Activated T-cell treated with anti-CD3 and anti-CD28 coated beads, Interleukin-2, amount 50 U/mL, for 24 hours (primary cell): ENCODE data around the gene PGP.

Experiments
- DNase-seq: peaks from one replicate; pipeline ENCODE4 v3.0.0-alpha.2; 2020
- H3K27ac Mint-ChIP-seq: 2 replicates; pipeline ENCODE4 v1.8.0; 2020; ENCODE audit warnings: mild to moderate bottlenecking, mixed read lengths
- H3K27me3 Mint-ChIP-seq: 2 replicates; pipeline ENCODE4 v1.8.0; 2020; ENCODE audit warnings: mixed read lengths
- H3K36me3 Mint-ChIP-seq: 2 replicates; pipeline ENCODE4 v1.8.0; 2020; ENCODE audit warnings: low read depth, mixed read lengths
- H3K4me1 Mint-ChIP-seq: 2 replicates; pipeline ENCODE4 v1.8.0; 2020; ENCODE audit warnings: low read depth, mixed read lengths
- H3K4me3 Mint-ChIP-seq: 2 replicates; pipeline ENCODE4 v1.8.0; 2020; ENCODE audit warnings: mild to moderate bottlenecking, moderate library complexity, mixed read lengths
- H3K9me3 Mint-ChIP-seq: 2 replicates; pipeline ENCODE4 v1.8.0; 2020; ENCODE audit warnings: mixed read lengths

Gene PGP

DNA sequence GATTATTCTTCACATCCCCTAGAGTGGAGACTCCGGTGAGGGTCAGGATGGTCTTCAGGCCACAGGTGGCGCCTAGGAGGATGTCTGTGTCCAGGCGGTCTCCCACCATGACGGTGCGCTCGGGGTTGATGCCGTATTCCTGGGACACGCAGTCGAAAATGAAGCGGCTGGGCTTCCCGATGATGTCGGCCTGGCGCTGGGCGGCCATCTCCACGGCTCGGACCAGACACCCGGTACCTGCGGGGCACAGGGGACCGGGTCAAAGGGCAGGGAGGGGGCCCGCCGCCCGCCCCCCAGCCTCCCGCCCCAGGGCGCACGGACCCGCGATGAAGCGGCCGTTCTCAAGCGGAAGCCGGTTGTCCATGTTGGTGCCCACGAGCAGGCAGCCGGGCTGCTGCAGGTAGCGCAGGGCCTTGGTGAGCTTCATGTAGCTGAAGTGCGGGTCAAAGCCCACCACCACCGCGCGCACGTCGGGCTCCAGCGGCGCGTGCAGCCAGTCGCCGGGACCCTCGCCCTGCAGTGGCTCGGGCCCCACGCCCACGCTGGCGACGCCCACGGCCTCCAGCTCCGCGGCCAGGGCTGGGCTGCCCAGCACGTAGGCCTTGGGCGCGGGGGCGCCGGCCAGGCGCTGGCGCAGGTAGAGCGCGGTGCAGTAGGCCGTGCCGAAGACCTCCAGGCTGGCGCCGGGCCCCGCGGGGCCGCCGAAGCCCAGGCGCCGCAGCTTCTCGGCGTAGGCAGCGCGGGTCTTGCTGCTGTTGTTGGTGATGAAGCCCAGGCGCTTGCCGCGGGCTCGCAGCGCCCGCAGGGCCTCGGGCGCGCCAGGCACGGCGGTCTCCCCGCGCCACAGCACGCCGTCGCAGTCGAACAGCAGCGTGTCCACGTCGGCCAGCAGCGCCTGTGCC, 572 bp downstream of the PGP start:
- no peaks in the 10 kb centered on the region for H3K27me3 Mint-ChIP-seq
- peak overlapping the region; percentile 88 for H3K4me3 Mint-ChIP-seq
- H3K36me3 Mint-ChIP-seq: peaks cover 42% of the 10 kb centered on the region
- H3K4me1 Mint-ChIP-seq: peaks cover 26% of the 10 kb centered on the region
- DNase-seq: no peak
- H3K27ac Mint-ChIP-seq: peak overlapping the region; percentile 72
- H3K9me3 Mint-ChIP-seq: no peaks in the 10 kb centered on the region

DNA sequence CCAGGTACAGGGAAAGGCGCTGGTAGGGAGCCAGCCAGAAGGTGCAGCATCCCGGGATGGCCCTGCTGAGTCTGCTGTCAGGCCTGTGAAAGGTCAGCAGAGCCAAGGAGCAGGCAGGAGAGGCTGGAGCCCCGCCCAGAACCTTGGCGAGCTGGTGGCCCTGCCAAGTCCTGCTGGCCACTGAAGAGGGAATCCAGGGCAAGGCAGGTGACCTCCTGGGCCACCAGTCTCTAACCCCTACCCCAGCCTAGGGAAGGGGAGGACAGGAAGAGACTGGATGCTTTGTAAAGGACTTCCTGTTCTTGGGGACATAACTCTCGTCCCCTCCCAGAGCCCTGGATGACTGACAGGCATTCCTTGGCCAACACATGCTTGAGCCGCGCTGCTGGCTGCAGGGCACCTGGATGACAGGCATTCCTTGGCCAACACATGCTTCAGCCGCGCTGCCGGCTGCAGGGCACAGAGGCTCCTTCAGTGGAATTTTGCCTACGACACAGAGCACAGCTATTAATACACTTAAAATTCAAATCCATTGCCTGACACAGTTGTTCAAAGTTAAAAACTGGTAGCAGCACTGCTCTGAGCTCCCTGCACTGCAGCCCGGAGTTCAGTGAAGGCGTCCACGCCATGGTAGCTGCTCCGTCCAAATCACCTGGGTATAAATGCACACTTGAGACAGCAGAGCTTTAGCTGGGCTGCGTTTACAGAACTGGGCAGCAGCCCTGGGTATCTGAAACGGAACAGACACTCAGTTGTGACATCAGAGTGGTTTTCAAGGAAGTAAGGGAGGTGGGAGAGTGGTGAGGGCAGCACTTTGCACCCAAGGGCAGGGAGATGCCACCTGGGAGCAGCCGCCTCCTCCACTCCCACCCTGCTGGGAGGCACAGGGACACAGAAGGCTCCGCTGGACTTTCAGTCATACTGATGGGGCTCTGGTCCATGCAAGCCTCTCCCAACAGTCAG, 2.0 kb downstream of the PGP start:
- H3K4me1 Mint-ChIP-seq: peaks cover 28% of the 10 kb centered on the region
- H3K27ac Mint-ChIP-seq: peak overlapping the region; percentile 72
- no peak for DNase-seq
- no peaks in the 10 kb centered on the region for H3K27me3 Mint-ChIP-seq
- H3K9me3 Mint-ChIP-seq: no peaks in the 10 kb centered on the region
- H3K36me3 Mint-ChIP-seq: peaks cover 56% of the 10 kb centered on the region
- peak overlapping the region; percentile 88 for H3K4me3 Mint-ChIP-seq

DNA sequence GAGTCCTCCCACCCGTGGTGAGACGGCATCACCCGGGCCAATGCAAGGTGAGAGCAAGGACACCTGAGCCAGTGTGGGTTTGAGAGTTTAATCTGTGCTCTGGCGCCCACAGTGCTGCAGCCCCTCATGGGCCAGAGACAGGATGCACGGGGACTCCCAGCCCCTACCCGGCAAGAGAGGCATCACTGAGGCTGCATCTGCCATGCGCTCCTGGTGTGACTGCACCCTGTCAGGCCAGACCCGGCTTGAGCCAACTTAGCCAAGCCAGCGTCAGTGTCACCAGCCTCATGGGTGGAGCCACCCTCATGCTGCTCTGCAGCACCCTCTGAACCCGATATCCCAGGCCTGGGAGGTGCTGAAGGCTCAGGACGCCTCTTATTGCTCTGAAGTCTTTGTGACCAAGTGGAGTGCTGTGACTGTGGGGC, 2.7 kb downstream of the PGP start:
- no peaks in the 10 kb centered on the region for H3K9me3 Mint-ChIP-seq
- DNase-seq: no peak
- H3K4me1 Mint-ChIP-seq: peaks cover 34% of the 10 kb centered on the region
- peak overlapping the region; percentile 88 for H3K4me3 Mint-ChIP-seq
- H3K27me3 Mint-ChIP-seq: no peaks in the 10 kb centered on the region
- H3K27ac Mint-ChIP-seq: peak overlapping the region; percentile 47
- H3K36me3 Mint-ChIP-seq: peaks cover 63% of the 10 kb centered on the region

DNA sequence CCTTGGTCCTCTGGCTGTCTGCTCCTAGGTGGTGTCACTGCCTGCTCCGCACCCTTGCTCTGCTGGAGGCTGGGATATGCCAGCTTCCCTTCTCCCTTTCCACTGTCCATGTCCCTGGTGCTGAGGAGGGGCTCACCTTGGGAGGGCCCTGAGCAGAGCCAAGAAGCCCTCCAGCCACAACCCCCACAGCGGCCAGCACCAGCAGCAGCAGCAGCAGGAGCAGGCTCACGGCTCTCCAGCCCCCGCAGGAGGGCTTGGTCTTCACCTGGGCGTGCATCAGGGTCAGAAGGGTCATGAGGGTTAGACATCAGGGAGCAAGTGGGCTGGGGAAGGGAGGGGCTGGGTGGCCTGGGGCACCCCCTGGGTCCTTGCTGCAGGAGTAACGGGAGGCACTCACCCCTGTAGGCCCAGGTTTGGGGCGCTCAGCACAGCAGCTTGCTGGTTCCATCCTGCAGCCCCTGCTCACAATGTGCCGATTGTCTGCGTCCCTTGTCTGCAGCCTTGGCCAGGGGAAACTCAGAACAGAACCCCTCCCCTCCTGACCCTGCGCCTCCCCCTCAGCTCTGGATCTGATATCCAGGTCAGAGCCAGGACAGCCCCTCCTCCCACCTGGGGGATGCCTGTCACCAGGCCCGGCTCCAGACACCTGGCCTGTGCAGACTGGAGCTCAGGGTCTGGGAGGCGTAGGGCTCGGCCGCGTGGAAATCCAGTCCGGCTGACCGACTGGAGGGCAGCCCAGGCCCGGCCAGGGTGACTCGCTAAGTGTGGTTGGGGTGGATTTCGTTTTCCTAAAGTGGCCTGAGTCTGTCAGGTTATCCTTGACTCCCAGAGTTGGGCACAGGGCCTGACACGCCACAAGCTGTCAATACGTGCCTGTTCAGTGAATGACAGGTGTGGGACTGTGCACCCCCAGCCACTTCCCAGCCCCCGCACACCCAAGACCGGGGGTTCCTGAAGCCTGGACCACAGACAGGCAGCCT, 4.0 kb downstream of the PGP start, which contains the start of gene BRICD5:
BRICD5 (minus strand) TSS at position 478 of the 980 bp plus-strand sequence; CDS start at position 448, 30 bp downstream.
- Mint-ChIP-seq H3K9me3 (no peaks in the 10 kb centered on the region), H3K27ac (peak within 1 kb of the TSS; percentile 47), H3K36me3 (peaks cover 73% of the 10 kb centered on the region), H3K4me3 (peak within 1 kb of the TSS; percentile 88), H3K27me3 (no peaks in the 10 kb centered on the region), H3K4me1 (peaks cover 39% of the 10 kb centered on the region)
- no peak for DNase-seq

DNA sequence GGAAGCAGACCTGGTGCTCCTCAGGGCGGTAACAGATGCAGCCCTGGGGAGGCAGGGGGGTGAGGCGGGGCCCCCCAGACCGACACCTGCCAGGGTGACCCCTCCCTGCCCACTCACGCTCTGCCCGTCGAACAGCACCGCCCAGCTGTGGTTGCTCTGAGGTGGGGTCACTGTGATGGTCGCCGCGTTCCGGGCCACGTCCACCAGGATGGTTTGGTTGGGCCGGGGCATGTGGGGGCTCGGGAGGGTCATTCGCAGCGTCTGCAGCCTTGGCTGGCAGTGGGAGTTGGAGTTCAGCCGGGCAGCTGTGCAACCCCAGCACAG, 4.7 kb downstream of the PGP start:
- peaks cover 70% of the 10 kb centered on the region for H3K36me3 Mint-ChIP-seq
- peaks cover 37% of the 10 kb centered on the region for H3K4me1 Mint-ChIP-seq
- H3K27ac Mint-ChIP-seq: no peak overlapping the region
- no peak overlapping the region for H3K4me3 Mint-ChIP-seq
- no peaks in the 10 kb centered on the region for H3K9me3 Mint-ChIP-seq
- DNase-seq: no peak
- no peaks in the 10 kb centered on the region for H3K27me3 Mint-ChIP-seq

DNA sequence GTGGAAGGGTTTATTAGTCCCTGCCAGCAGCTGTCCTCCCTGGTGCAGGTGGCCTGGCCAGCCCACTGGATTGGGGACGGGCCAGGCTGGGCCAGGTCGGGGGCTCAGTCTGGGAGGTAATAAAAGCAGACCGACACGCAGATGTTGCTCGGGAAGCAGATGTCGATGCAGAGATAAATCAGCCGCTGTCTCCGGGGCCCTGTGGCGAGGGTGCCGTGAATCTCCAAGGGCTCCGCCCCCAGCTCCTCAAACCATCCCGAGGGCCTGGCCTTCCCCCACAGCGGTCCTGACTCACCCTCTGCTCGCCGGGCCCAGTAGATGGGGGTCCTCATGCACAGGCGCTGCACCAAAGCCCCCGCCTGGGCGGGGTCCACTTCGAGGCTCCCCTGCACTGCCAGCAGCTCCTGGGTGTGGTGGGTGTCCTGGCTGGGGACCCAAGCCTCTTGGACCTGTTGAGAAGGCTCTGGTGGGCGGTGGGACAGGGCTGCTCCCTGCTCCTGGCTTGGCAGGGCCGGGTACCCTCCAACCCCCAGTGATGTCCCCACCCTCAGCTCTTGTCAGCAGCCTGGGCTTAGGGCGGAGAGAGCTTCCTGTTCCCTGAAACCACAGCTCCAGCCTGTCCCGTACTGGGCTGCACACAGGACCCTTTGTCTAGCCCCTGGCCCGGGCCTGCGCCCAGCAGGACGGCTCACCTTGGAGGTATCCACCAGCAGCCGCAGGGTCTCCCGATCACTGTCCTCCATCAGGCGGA, 5.2 kb downstream of the PGP start:
- Mint-ChIP-seq H3K4me1 (peaks cover 41% of the 10 kb centered on the region), H3K9me3 (no peaks in the 10 kb centered on the region), H3K27ac (no peak overlapping the region), H3K4me3 (no peak overlapping the region), H3K27me3 (no peaks in the 10 kb centered on the region), H3K36me3 (peaks cover 70% of the 10 kb centered on the region)
- DNase-seq: no peak

DNA sequence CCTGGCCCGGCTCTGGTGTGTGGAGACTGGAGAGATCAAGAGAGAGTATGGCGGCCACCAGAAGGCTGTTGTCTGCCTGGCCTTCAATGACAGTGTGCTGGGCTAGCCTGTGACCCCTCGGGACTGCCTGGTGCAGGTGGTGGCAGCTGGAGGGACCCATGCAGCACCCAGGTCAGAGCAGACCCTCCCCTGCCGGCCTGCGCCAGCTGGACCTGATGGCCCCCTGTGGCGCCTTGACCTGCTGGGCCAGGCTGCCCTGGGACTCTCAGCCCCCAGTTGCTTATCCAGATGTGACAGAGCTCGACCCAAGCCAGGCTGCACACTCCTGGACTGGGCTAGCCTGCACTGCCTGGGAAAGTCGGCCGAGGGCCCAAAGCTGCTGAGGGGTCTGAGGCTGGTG, 5.9 kb downstream of the PGP start:
- no peak overlapping the region for H3K27ac Mint-ChIP-seq
- H3K36me3 Mint-ChIP-seq: peaks cover 70% of the 10 kb centered on the region
- no peaks in the 10 kb centered on the region for H3K9me3 Mint-ChIP-seq
- H3K27me3 Mint-ChIP-seq: no peaks in the 10 kb centered on the region
- DNase-seq: no peak
- no peak overlapping the region for H3K4me3 Mint-ChIP-seq
- peaks cover 43% of the 10 kb centered on the region for H3K4me1 Mint-ChIP-seq

DNA sequence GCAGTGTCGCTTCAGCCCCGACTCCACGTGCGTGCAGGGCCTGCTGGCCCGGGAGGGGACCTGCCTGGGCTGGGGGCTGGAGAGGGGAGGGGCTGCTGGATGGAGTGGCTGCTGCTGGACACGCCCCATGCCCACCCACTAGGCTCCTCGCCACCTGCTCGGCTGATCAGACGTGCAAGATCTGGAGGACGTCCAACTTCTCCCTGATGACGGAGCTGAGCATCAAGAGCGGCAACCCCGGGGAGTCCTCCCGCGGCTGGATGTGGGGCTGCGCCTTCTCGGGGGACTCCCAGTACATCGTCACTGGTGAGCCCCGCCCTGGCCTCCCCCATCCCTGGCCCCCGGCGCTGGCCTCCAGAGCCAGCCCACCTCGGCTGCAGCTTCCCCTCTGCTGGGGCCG, 6.3 kb downstream of the PGP start:
- Mint-ChIP-seq H3K4me1 (peaks cover 42% of the 10 kb centered on the region), H3K9me3 (no peaks in the 10 kb centered on the region), H3K27ac (no peak overlapping the region), H3K4me3 (peak overlapping the region; percentile 91), H3K27me3 (no peaks in the 10 kb centered on the region), H3K36me3 (peaks cover 66% of the 10 kb centered on the region)
- no peak for DNase-seq

DNA sequence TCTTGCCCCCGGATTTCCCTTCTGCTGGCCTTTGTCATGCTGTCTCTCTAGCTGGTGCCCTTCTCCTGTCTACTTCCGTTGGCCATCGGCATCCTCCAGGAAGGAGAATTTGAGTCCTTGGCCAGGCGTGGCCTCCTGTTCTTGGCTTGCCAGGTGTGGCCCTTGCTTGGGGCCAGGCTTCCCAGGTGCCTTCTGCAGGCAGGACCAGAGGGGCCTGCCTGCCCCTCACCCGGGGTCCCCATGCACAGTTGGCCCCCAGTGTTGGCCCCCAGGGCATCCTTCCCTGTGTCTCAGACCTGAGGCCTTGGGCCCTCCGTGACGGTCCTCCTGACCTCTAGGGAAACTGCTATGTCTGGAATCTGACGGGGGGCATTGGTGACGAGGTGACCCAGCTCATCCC, 6.8 kb downstream of the PGP start:
- Mint-ChIP-seq H3K36me3 (peaks cover 61% of the 10 kb centered on the region), H3K27me3 (no peaks in the 10 kb centered on the region)

DNA sequence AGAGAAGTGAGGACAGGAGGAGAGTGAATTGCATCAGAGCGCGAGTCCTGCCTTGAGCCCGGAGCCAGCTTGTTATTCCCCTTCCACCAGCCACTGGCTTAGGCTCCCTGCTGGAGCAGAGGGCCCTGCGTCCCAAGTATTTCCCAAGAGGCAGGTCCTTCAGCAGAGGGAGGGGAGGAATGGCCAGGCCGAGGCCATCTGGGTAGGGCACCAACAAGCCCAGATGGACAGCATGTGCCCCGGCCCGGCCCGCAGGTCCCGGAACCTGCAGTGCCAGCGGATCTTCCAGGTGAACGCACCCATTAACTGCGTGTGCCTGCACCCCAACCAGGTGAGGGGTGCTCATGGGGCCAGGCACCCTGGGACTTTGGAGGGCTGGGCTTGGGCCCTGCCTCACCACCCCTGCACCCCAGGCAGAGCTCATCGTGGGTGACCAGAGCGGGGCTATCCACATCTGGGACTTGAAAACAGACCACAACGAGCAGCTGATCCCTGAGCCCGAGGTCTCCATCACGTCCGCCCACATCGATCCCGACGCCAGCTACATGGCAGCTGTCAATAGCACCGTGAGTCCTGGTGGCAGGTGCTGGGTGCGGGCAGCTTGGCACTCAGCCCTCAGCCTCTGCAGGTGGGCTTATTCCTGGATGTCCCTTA, 7.7 kb downstream of the PGP start:
- Mint-ChIP-seq H3K4me1 (peaks cover 30% of the 10 kb centered on the region), H3K36me3 (peaks cover 52% of the 10 kb centered on the region), H3K27me3 (no peaks in the 10 kb centered on the region), H3K9me3 (no peaks in the 10 kb centered on the region), H3K4me3 (peak overlapping the region; percentile 91), H3K27ac (peak overlapping the region; percentile 91)
- no peak for DNase-seq

More for the DNA sequence above, 6.8 kb downstream of the PGP start:
- peak overlapping the region; percentile 78 for H3K27ac Mint-ChIP-seq
- H3K9me3 Mint-ChIP-seq: no peaks in the 10 kb centered on the region
- H3K4me3 Mint-ChIP-seq: peak overlapping the region; percentile 91
- DNase-seq: no peak
- peaks cover 38% of the 10 kb centered on the region for H3K4me1 Mint-ChIP-seq

DNA sequence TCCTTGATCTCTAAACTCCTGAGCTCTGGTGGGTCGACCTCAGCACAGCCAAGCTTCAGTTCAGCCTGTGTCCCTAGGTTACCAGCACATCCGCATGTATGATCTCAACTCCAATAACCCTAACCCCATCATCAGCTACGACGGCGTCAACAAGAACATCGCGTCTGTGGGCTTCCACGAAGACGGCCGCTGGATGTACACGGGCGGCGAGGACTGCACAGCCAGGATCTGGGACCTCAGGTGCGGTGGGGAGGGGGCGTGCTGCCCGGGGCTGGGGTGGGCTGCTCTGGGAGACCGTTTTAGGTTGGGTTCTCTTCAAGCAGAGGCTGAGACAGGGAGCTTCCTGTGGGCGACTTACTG, 8.2 kb downstream of the PGP start:
- H3K9me3 Mint-ChIP-seq: no peaks in the 10 kb centered on the region
- peak overlapping the region; percentile 91 for H3K27ac Mint-ChIP-seq
- peak overlapping the region; percentile 91 for H3K4me3 Mint-ChIP-seq
- peaks cover 27% of the 10 kb centered on the region for H3K4me1 Mint-ChIP-seq
- peaks cover 47% of the 10 kb centered on the region for H3K36me3 Mint-ChIP-seq
- DNase-seq: no peak
- H3K27me3 Mint-ChIP-seq: no peaks in the 10 kb centered on the region

DNA sequence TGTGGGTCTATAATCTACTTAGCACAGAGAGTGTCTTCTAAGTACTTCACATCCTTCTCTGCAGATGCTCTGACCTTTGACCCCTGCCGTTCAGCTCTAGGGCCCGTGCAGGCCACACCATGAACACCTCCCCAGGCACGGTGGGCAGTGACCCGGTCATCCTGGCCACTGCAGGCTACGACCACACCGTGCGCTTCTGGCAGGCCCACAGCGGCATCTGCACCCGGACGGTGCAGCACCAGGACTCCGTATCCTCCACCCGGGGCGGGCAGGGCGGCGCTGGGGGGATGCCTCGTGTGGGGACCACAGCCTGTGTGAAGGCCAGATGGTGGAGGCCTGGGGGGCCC, 8.7 kb downstream of the PGP start:
- Mint-ChIP-seq H3K4me3 (peak overlapping the region; percentile 91), H3K4me1 (peaks cover 27% of the 10 kb centered on the region), H3K27me3 (no peaks in the 10 kb centered on the region), H3K27ac (peak overlapping the region; percentile 91), H3K36me3 (peaks cover 46% of the 10 kb centered on the region), H3K9me3 (no peaks in the 10 kb centered on the region)
- DNase-seq: no peak
